ENCODE measurements around the gene SNAPC3. TPM values are rescaled to one million over a fixed set of nuclear protein-coding genes. Genes with fewer than 3 reads are reported as not detected.

SNAPC3 gene
- total RNA-seq, 1 experiment from 2014 or later: 28.0 TPM

GRCh38 chr9:15444141-15444540 lies 21.5 kb downstream of the SNAPC3 start:
- Histone ChIP-seq H2BK120ac (ENCODE audit: low read depth, low read length, poor library complexity, severe bottlenecking) (no peak overlapping the region), H3K4me1 (ENCODE audit: insufficient read depth, low read length) (no peaks in the 10 kb centered on the region), H4K8ac (replicated peaks; ENCODE audit: insufficient read length, low read depth, low read length) (no peak overlapping the region), H4K5ac (ENCODE audit: insufficient read length, low read depth, low read length) (no peak overlapping the region), H3K23ac (ENCODE audit: insufficient read length, low read depth, low read length) (no peak overlapping the region), H2BK20ac (ENCODE audit: low read depth, low read length, poor library complexity, severe bottlenecking) (no peak overlapping the region), H3K9ac (ENCODE audit: extremely low read depth, insufficient read length, low read length) (no peak overlapping the region), H2AK5ac (ENCODE audit: insufficient read length, low read length) (no peak overlapping the region), H4K20me1 (ENCODE audit: control insufficient read depth, insufficient read depth, insufficient read length) (no peaks in the 10 kb centered on the region), H3K27ac (ENCODE audit: insufficient read length, low read depth, low read length) (no peak overlapping the region), H2BK5ac (ENCODE audit: insufficient read length, low read length) (no peak overlapping the region), H3T11ph (ENCODE audit: low read length) (no peak overlapping the region), H3K27me3 (ENCODE audit: insufficient read depth, low read length) (no peaks in the 10 kb centered on the region), H2BK15ac (ENCODE audit: low read depth, low read length) (no peak overlapping the region), H4K91ac (ENCODE audit: insufficient read length, low read depth, low read length) (no peak overlapping the region), H3K79me1 (ENCODE audit: insufficient read depth, low read depth, low read length, poor library complexity, severe bottlenecking) (no peaks in the 10 kb centered on the region), H3K18ac (ENCODE audit: insufficient read length, low read depth, low read length) (no peak overlapping the region), H3K14ac (ENCODE audit: insufficient read depth, low read length) (no peak overlapping the region), H3K9me3 (ENCODE audit: control insufficient read depth, low read depth, low read length) (peaks cover 5% of the 10 kb centered on the region), H3K23me2 (ENCODE audit: insufficient read length, low read depth, low read length, poor library complexity, severe bottlenecking) (no peaks in the 10 kb centered on the region), H2AFZ (ENCODE audit: low read length) (no peak overlapping the region), H3K4me2 (ENCODE audit: insufficient read depth, insufficient read length, low read length) (no peak overlapping the region), H3K4ac (ENCODE audit: low read depth, low read length) (no peak overlapping the region), H2BK12ac (ENCODE audit: insufficient read length, low read depth, low read length) (no peak overlapping the region), H3K79me2 (ENCODE audit: insufficient read depth, low read length) (no peaks in the 10 kb centered on the region; the same call in 1 of the 2 replicates), H3K56ac (ENCODE audit: insufficient read length, low read depth, low read length) (no peak overlapping the region)
- Mint-ChIP-seq H3K4me1 (no peaks in the 10 kb centered on the region), H3K27ac (no peak overlapping the region), H3K36me3 (ENCODE audit: insufficient read depth in 1 of 3, low read depth in 3 of 3) (peaks cover 73 to 94% (median 90%) of the 10 kb centered on the region in 3 experiments), H3K4me3 (no peak overlapping the region), H3K9me3 (peaks cover 33 to 35% of the 10 kb centered on the region in 2 experiments), H3K27me3 (ENCODE audit: low read depth) (no peaks in the 10 kb centered on the region)
- TF ChIP-seq CTCF (conservative IDR thresholded peaks at IDR 0.05): no peak
- no peak for DNase-seq
- WGBS (ENCODE audit: extremely low coverage, insufficient read length, low lambda C conversion rate): no CpG with 5 or more reads among the region's 3 CpGs

Measured in H9 (cell line).